CD4-positive, alpha-beta T cell treated with Interleukin-2 at 100 ng/mL for 4 hours (primary cell): ENCODE measurements around the gene TAS2R1.

Experiments
- DNase-seq: peaks from one replicate; pipeline ENCODE4 v3.0.0-alpha.2; 2020; ENCODE audit warnings: low spot score

TAS2R1 gene

GRCh38 chr5:9630251-9630650 is at the start of gene TAS2R1:
Gene TAS2R1, minus strand, starts transcription at chr5:9630351. Its CDS starts 319 bp downstream, at chr5:9630032.
- no peak for DNase-seq

- no peak for DNase-seq
Measured at GRCh38 chr5:9670371-9670770, 40.2 kb upstream of the TAS2R1 start.

GRCh38 chr5:9667906-9668305 is 37.8 kb upstream of the TAS2R1 start:
- no peak for DNase-seq

GRCh38 chr5:9663891-9664290 is 33.7 kb upstream of the TAS2R1 start:
- no peak for DNase-seq

GRCh38 chr5:9661316-9662015 is 31.3 kb upstream of the TAS2R1 start:
- DNase-seq = no peak

GRCh38 chr5:9658706-9659105 is 28.6 kb upstream of the TAS2R1 start:
- DNase-seq = no peak

- no peak for DNase-seq
Measured at GRCh38 chr5:9657819-9658218, 27.7 kb upstream of the TAS2R1 start.

- no peak for DNase-seq
Measured at GRCh38 chr5:9655641-9656040, 25.5 kb upstream of the TAS2R1 start.

GRCh38 chr5:9654886-9655285 is 24.7 kb upstream of the TAS2R1 start:
- DNase-seq = no peak

GRCh38 chr5:9653811-9654210 is 23.7 kb upstream of the TAS2R1 start:
- no peak for DNase-seq

- no peak for DNase-seq
Measured at GRCh38 chr5:9653061-9653460, 22.9 kb upstream of the TAS2R1 start.

GRCh38 chr5:9652295-9652694 is 22.1 kb upstream of the TAS2R1 start:
- no peak for DNase-seq

GRCh38 chr5:9646843-9647242 is 16.7 kb upstream of the TAS2R1 start:
- no peak for DNase-seq

GRCh38 chr5:9644630-9645029 is 14.5 kb upstream of the TAS2R1 start:
- no peak for DNase-seq

GRCh38 chr5:9642621-9643020 is 12.5 kb upstream of the TAS2R1 start:
- no peak for DNase-seq

- no peak for DNase-seq
Measured at GRCh38 chr5:9641806-9642355, 11.7 kb upstream of the TAS2R1 start.

- no peak for DNase-seq
Measured at GRCh38 chr5:9632495-9632894, 2.3 kb upstream of the TAS2R1 start.

- no peak for DNase-seq
Measured at GRCh38 chr5:9627541-9627940, 2.6 kb downstream of the TAS2R1 start.

GRCh38 chr5:9626955-9627354 is 3.2 kb downstream of the TAS2R1 start:
- no peak for DNase-seq

GRCh38 chr5:9625731-9626130 is 4.4 kb downstream of the TAS2R1 start:
- no peak for DNase-seq

- DNase-seq = no peak
Measured at GRCh38 chr5:9625286-9625685, 4.9 kb downstream of the TAS2R1 start.

- no peak for DNase-seq
Measured at GRCh38 chr5:9624196-9624947, 5.8 kb downstream of the TAS2R1 start.

- no peak for DNase-seq
Measured at GRCh38 chr5:9623661-9624060, 6.5 kb downstream of the TAS2R1 start.
